GM19023 (cell line): ENCODE data around the gene WFIKKN1.

Experiments
- ATAC-seq: cut with Tn5 transposase; IDR thresholded peaks from one replicate; pipeline ENCODE4 v1.9.1; 2021; ENCODE audit warnings: mild to moderate bottlenecking, moderate library complexity; ENCODE audit not compliant: unreplicated experiment

WFIKKN1 gene

DNA sequence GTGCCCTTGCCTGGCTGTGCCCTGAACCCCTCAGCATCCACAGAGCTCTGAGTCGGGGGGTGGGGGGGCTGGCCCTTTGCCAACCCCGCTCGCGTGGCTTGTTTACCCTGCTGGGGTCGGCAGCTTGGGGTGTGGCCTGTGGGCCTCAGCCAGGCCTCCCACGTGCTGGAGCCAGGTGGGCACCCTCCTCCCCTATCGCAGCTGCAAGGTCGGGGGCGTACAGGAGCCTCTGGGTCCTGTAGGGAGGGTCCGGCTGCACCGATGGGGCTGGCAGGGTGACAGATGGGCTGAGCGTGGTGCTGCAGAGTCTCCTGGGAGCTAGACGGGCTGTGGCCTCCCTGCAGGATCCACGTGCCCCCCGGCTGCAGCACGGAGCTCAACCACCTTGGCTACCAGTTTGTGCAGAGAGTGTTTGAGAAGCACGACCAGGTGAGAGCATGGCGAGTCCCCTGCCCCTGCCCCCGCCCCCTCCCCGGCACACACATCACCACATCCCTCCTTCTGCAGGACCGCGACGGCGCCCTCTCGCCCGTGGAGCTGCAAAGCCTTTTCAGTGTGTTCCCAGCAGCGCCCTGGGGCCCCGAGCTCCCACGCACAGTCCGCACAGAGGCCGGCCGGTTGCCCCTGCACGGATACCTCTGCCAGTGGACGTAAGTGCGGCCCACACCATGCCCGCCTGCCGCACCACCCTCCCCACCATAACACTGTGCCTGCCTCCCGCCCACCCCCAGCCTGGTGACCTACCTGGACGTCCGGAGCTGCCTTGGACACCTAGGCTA, 40.8 kb downstream of the WFIKKN1 start:
- no peak for ATAC-seq

DNA sequence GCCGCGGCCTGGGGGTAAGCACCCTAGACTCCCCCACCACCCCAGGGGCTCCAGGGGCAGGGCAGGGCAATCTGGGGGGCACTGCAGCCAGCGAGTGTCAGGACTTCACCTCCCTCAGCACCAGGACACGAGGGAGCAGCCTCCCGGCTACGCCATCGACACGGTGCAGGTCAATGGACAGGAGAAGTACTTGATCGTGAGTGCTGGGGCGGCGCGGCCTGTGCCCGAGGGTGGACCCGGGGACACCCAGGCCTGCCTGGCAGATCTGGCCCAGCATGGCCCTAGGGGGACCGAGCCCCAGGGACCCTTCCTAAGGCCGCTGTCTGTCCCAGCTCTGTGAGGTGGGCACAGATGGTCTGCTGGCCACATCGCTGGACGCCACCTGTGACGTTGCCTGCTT, 41.6 kb downstream of the WFIKKN1 start:
- no peak for ATAC-seq

DNA sequence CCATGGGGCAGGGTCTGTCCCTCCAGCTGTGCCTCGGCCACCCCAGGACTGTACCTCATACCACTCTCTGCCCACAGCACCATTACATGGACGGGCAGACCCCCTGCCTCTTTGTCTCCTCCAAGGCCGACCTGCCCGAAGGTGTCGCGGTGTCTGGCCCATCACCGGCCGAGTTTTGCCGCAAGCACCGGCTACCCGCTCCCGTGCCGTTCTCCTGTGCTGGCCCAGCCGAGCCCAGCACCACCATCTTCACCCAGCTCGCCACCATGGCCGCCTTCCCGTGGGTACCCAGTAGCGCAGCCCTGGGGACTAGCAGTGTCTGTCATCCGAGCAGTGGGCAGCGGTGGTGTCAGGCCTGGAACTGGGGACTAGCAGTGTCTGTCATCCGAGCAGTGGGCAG, 42.1 kb downstream of the WFIKKN1 start:
- ATAC-seq: no peak

DNA sequence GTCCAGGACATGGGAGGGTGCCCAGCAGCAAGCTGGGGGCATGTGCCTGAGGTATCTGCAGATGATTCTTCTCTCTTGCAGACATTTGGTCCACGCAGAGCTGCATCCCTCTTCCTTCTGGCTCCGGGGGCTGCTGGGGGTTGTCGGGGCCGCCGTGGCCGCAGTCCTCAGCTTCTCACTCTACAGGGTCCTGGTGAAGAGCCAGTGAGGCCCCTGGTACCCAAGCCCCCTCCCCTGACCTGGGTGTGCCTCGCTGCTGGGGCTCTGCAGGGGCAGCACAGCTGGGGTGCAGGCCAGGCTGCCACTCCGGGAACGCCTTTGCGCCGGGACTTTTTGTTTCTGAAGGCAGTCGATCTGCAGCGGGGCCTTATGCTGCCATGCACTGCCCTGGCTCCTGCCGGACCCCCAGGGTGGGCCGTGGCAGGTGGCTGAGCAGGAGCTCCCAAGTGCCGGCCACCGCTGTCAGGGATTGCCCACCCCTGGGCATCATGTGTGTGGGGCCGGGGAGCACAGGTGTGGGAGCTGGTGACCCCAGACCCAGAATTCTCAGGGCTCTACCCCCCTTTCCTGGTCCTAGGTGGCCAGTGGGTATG, 42.7 kb downstream of the WFIKKN1 start:
- ATAC-seq: no peak

- ATAC-seq: no peak
Observed at GRCh38 chr16:674214-674881, 43.6 kb downstream of the WFIKKN1 start.

DNA sequence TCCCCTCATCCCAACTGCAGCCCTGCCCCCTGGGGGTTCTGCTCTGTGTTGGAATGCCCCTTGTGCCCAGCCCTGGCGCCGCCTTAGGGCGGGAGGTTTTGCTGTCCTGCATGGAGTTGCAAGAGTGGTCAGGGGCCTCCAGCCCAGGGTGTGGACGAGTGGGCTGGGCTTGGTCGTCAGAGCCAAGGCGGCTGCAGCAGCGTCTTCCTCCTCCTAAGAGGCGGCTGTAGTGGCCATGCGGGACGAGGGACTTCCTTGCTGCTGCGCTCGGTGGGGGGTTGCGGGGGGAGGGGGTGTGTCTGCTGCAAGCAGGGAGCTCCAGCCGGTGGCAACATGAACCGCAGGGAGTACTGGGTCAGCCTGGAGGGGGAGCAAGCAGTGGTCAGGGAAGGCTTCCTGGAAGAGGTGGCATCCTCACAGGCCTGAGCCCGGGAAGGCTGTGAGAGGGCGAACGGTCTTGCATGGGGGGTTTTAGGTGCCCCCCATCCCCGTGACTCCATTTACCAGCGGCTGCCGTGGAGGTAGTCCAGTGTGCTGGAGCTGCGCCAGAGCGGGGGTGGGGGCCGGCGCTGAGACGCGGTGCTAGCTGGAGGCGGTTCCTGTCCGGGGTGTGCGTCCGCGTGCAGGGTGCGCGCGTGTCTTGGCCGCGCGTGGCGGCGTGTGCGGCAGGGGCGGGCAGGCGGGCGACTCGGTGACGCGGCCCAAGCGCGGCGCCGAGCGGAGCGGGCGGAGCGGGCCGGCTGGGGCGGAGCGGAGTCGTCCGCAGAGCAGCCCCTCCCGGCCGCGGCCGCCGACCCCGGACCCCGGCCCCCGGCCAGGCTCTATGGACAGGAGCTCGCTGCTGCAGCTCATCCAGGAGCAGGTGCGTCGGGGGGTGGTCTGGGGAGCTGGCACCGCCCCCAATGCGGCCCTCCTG, 44.4 kb downstream of the WFIKKN1 start, which contains the start of gene RHBDL1:
TSS of gene RHBDL1 (plus strand) at position 704 of the 916 bp plus-strand sequence. CDS start at position 824, 120 bp downstream.
- ATAC-seq: no peak

DNA sequence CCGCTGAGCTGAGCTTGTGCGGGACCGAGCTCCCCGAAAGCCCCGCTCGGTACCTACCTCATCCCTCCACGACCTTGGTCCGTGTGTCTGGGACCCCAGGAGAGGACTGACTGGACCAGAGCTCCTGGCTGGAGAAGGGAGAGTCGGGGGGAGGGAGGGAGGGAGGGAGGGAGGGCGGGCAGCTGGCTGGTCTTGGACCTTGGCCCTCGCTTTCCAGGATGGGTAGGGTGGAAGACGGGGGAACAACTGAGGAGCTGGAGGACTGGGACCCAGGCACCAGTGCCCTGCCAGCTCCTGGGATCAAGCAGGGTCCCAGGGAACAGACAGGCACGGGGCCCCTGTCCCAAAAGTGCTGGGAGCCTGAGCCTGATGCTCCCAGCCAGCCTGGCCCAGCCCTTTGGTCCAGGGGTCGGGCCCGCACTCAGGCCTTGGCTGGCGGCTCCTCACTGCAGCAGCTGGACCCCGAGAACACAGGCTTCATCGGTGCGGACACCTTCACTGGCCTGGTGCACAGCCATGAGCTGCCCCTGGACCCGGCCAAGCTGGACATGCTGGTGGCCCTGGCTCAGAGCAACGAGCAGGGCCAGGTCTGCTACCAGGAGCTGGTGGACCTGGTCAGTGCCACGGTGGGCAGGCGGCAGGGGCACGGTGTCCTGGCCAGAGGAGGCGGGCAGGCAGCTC, 45.2 kb downstream of the WFIKKN1 start:
- ATAC-seq: no peak

GRCh38 chr16:676565-676902, 45.7 kb downstream of the WFIKKN1 start:
- no peak for ATAC-seq

- no peak for ATAC-seq
Observed at GRCh38 chr16:676913-677312, 46.1 kb downstream of the WFIKKN1 start.

DNA sequence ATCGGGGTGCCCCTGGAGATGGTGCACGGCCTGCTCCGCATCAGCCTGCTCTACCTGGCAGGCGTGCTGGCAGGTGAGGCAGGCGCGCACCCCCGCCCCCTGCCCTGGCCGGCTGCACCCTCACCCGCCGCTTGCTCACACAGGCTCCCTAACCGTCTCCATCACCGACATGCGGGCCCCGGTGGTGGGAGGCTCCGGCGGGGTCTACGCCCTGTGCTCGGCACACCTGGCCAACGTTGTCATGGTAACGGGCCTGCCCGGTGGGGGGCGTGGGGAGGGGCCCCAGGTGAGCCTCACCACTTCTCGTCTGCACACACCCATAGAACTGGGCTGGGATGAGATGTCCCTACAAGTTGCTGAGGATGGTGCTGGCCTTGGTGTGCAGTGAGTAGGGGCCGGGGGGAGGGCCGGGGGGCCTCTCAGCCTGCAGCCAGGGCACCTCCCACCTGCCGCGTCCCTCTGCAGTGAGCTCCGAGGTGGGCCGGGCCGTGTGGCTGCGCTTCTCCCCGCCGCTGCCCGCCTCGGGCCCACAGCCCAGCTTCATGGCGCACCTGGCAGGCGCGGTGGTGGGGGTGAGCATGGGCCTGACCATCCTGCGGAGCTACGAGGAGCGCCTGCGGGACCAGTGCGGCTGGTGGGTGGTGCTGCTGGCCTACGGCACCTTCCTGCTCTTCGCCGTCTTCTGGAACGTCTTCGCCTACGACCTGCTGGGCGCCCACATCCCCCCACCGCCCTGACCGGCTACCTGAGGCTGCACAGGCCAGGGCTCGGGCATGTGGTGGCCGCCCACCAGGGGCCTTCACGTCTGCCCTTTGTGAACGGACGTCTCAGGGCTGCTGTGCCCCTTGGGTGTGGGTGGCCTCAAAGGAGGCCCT, 46.8 kb downstream of the WFIKKN1 start:
- ATAC-seq: no peak

GRCh38 chr16:678209-678857, 47.5 kb downstream of the WFIKKN1 start:
- ATAC-seq: no peak

- no peak for ATAC-seq
Observed at GRCh38 chr16:678858-679813, 48.4 kb downstream of the WFIKKN1 start.

DNA sequence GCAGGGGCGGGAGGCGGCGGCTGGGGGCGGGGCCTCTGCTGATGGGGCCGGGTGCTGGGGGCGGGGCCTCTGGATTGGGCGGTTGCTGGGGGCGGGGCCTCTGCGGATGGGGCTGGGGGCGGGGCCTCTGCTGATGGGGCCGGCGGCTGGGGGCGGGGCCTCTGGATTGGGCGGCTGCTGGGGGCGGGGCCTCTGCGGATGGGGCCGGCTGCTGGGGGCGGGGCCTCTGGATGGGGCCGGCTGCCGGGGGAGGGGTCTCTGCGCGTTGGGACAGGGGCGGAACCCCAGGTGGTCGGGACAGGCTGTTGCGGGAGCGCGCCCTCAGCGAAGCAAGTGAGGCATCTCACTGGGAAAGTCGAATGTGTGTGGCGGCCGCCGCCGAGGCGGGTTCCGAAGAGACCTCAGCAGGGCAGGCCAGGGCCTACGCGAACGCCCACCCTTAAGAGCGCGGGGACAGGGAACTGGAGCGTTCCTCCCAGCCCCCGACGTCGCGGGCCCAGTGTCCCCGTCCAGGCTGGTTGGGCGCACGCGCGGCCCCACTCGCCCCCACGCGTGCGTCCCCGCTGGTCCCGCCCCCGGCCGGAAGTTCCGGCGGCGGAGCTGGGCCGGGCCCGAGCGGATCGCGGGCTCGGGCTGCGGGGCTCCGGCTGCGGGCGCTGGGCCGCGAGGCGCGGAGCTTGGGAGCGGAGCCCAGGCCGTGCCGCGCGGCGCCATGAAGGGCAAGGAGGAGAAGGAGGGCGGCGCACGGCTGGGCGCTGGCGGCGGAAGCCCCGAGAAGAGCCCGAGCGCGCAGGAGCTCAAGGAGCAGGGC, 49.2 kb downstream of the WFIKKN1 start, which contains the start of gene STUB1:
TSS of gene STUB1 (plus strand) at position 597 of the 811 bp plus-strand sequence. CDS start at position 713, 116 bp downstream.
- peak; percentile 47 for ATAC-seq

- ATAC-seq: no peak
Observed at GRCh38 chr16:680625-680945, 49.8 kb downstream of the WFIKKN1 start.

- ATAC-seq: no peak
Observed at GRCh38 chr16:680967-681745, 50.4 kb downstream of the WFIKKN1 start.

DNA sequence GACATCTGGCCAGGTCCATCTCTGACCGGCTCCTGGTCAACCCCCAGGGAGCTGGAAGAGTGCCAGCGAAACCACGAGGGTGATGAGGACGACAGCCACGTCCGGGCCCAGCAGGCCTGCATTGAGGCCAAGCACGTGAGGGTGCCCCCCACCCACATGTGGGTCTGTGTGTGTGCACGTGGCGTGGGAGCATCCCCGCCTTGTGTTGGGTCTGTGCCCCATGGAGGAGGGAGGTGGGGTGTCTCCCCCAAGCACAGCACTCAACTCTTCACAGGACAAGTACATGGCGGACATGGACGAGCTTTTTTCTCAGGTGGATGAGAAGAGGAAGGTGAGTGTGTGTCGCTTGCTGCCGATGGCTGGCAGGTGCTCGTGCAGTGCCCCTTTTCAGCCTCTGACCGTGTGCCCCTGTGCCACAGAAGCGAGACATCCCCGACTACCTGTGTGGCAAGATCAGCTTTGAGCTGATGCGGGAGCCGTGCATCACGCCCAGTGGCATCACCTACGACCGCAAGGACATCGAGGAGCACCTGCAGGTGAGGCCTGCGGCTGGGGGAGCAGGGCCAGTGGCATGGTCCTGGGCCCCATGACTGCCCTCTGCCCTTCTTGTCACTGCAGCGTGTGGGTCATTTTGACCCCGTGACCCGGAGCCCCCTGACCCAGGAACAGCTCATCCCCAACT, 51.1 kb downstream of the WFIKKN1 start:
- no peak for ATAC-seq
